Testis (tissue), 3 donors: ENCODE measurements around the gene DPP3. TPM values are rescaled to one million over a fixed set of nuclear protein-coding genes. Genes with fewer than 3 reads are reported as not detected.
"Not testable (repeated sequence)": the region's sequence is repeated elsewhere in the genome, so short reads cannot be mapped to it uniquely, and the experiment has no call there.

ENCODE experiments used
- DNase-seq: peaks from one replicate; pipeline ENCODE4 v3.0.0-alpha.2; 2019
- H3K27ac ChIP-seq, 2 donors: fragments of 200-600 bp; sonication (generic); one replicate each; pipeline ENCODE4 v1.5.1; 2019
- H3K27me3 ChIP-seq: fragments of 200-600 bp; sonication (generic); one replicate; pipeline ENCODE4 v1.5.1; 2019
- H3K36me3 ChIP-seq: fragments of 200-600 bp; sonication (generic); one replicate; pipeline ENCODE4 v1.5.1; 2017; ENCODE audit warnings: low read depth; ENCODE audit errors: missing control alignments
- H3K4me1 ChIP-seq: fragments of 200-600 bp; sonication (generic); one replicate; pipeline ENCODE4 v1.5.1; 2019
- H3K4me3 ChIP-seq, 2 donors: fragments of 200-600 bp; sonication (generic); one replicate each; pipeline ENCODE4 v1.5.1; 2017 to 2019
- H3K9me3 ChIP-seq: fragments of 200-600 bp; sonication (generic); one replicate; pipeline ENCODE4 v1.5.1; 2017
- POLR2A ChIP-seq: fragments of 450-650 bp; IDR thresholded peaks from one replicate; pipeline ENCODE4 v1.6.1; 2017; ENCODE audit warnings: antibody characterized with exemption, mild to moderate bottlenecking, moderate library complexity
- WGBS, 2 donors: methylation state at CpG; one replicate each; pipeline ENCODE4 v1.1.5; 2018; 5-methylcytosine and 5-hydroxymethylcytosine counted together
- intact Hi-C: fragments of 100-400 bp; cut with DNase I; formaldehyde crosslinking; loops from one replicate; pipeline ENCODE4 v1.15.1; 2023; ENCODE audit warnings: low total_unique reads
- polyA plus RNA-seq: library from polyadenylated mRNA; stranded (reverse); fragments of 350-450 nt; fragmentation: Illumina TruSeq; extraction: RNeasy Lipid Tissue Mini Kit (QIAGEN cat#74804); gene quantifications from one replicate; pipeline ENCODE4 v1.2.3, GENCODE V29; 2014; ENCODE audit warnings: low read depth, low replicate concordance; ENCODE audit not compliant: insufficient read depth
- total RNA-seq, 2 donors: library from RNA; depleted of rRNA; stranded (reverse); fragments of >200 nt; gene quantifications; one replicate each; pipeline ENCODE4 v1.2.3, GENCODE V29; 2016
- TF ChIP-seq, protein P1 (sequence below), 3 experiments: fragments of 450-650 bp in 2 of 3; fragments of 200-600 bp in 1 of 3; sonication (generic) in 1 of 3; IDR thresholded peaks; one replicate each; pipeline ENCODE4 v1.5.1; 2016 to 2019; ENCODE audit warnings: antibody characterized with exemption in 3 of 3, mild to moderate bottlenecking in 2 of 3, moderate library complexity in 1 of 3

Gene DPP3
- total and polyA plus RNA-seq, 3 donors from 2014 or later = 24.8 to 31.0 (median 29.3) TPM

DNA sequence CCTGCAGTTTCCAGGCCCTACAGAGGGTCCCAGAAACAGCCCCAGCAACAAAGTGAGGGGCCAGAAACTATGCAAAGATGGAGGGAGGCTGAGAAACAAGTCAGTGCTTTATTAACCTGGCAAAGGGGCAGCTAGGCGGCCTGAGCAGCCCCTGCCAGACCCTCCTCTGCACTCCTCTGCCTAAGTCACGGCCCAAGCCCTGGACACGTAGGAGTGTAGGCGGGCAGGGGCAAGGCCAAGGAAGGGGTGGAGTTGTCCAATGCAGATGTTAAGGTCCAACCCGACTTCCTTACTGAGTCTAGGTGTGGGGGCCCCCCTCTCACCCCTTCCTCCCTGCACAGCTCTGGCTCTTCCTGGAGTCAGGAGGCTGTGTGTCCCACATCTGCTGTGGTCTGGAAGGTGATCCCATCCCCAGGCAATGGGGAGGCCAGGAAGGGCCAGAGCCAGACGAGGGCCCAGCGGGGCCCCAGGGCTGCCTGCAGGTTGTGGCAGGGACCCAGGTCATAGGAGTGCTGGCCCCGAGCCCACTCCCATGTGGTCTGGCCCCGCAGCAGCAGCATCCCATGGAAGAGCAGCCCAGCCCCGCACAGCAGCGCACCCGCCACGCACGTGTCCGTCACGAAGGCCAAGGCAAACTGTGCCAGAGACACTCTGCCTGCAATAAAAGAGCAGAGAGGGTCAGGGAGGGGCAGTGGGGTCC lies 59.1 kb downstream of the DPP3 start:
- Histone ChIP-seq H3K36me3 (no peaks in the 10 kb centered on the region), H3K4me1 (peaks cover 5% of the 10 kb centered on the region), H3K4me3 (no peak overlapping the region), H3K27me3 (no peaks in the 10 kb centered on the region), H3K9me3 (no peaks in the 10 kb centered on the region), H3K27ac (no peak overlapping the region)
- DNase-seq = no peak
- WGBS, 2 donors = 78 to 80% methylated on average over 14 to 16 of the region's 16 CpGs
- intact Hi-C loops = no loop called here
- TF ChIP-seq, protein P1, sequence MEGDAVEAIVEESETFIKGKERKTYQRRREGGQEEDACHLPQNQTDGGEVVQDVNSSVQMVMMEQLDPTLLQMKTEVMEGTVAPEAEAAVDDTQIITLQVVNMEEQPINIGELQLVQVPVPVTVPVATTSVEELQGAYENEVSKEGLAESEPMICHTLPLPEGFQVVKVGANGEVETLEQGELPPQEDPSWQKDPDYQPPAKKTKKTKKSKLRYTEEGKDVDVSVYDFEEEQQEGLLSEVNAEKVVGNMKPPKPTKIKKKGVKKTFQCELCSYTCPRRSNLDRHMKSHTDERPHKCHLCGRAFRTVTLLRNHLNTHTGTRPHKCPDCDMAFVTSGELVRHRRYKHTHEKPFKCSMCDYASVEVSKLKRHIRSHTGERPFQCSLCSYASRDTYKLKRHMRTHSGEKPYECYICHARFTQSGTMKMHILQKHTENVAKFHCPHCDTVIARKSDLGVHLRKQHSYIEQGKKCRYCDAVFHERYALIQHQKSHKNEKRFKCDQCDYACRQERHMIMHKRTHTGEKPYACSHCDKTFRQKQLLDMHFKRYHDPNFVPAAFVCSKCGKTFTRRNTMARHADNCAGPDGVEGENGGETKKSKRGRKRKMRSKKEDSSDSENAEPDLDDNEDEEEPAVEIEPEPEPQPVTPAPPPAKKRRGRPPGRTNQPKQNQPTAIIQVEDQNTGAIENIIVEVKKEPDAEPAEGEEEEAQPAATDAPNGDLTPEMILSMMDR (IDR thresholded peaks at IDR 0.05) = no peak
- TF ChIP-seq POLR2A = no peak

DNA sequence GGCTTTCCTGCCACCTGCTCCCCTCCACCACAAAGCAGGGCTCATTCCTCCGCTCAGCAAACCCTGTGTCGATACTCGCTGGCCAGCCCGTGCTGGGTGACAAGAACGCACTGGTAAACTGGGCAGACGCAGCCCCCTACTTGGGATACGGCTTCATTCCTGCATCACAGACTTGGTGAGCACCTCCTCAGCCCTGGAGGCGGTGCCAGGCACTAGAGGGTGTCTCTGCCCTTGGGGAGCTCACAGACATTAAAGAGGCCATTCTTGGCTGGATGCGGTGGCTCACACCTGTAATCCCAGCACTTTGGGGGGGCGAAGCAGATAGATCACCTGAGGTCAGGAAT lies 59.6 kb downstream of the DPP3 start:
- Histone ChIP-seq H3K27ac (no peak overlapping the region), H3K36me3 (no peaks in the 10 kb centered on the region), H3K4me1 (peaks cover 5% of the 10 kb centered on the region), H3K9me3 (no peaks in the 10 kb centered on the region), H3K4me3 (no peak overlapping the region), H3K27me3 (no peaks in the 10 kb centered on the region)
- no peak for DNase-seq
- TF ChIP-seq POLR2A = no peak
- TF ChIP-seq, protein P1 (IDR thresholded peaks at IDR 0.05) = no peak
- intact Hi-C loops = no loop called here
- 89 to 96% methylated on average over 7 to 10 of the region's 10 CpGs for WGBS, 2 donors

DNA sequence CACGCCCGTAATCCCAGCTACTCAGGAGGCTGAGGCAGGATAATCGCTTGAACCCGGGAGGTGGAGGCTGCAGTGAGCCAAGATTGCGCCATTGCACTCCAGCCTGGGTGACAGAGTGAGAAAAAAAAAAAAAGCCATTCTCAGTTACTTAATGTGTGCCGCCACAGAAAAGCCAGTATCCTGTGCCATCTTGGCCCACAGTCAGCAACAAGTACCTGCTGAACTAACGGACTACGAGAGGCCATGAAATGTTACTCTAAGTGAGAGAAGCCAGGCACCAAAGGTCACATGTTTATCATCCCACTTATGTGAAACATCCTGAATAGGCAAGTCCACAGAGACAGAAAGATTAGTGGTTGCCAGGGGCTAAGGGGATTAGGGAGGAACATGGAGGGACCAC lies 60.4 kb downstream of the DPP3 start:
- H3K27ac ChIP-seq, H3K36me3 ChIP-seq, intact Hi-C loops, H3K27me3 ChIP-seq, H3K9me3 ChIP-seq, H3K4me3 ChIP-seq, DNase-seq: not testable (repeated sequence)
- H3K4me1 ChIP-seq = peaks cover 10% of the 10 kb centered on the region
- 93 to 97% methylated on average over 8 of the region's 8 CpGs for WGBS, 2 donors

DNA sequence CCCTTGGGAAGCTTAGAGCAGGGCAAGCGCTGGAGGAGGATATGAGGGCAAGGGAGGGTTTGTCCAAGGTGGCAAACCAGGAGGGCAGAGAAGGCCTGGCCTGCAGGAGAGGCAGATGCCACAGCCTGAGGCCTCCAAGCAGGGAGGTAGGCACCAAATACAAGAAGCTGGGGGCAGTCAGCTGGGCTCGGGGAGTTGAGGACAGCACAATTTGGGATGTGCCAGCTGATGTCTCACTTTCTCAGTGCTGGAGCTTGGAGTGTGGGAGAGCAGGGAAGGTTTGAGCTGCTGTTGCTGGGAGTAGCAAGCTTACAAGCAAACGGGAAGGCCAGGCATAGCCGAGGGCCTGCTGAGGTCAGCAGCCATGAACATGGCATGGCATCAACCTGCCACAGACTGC lies 61.7 kb downstream of the DPP3 start:
- TF ChIP-seq, protein P1 (IDR thresholded peaks at IDR 0.05) = no peak
- TF ChIP-seq POLR2A = no peak
- no peaks in the 10 kb centered on the region for H3K36me3 ChIP-seq
- H3K27me3 ChIP-seq = no peaks in the 10 kb centered on the region
- intact Hi-C loops = no loop called here
- 85 to 86% methylated on average over 3 to 4 of the region's 4 CpGs for WGBS, 2 donors
- peaks cover 18% of the 10 kb centered on the region for H3K4me1 ChIP-seq
- no peak overlapping the region for H3K4me3 ChIP-seq
- no peaks in the 10 kb centered on the region for H3K9me3 ChIP-seq
- H3K27ac ChIP-seq = no peak overlapping the region
- DNase-seq = no peak

DNA sequence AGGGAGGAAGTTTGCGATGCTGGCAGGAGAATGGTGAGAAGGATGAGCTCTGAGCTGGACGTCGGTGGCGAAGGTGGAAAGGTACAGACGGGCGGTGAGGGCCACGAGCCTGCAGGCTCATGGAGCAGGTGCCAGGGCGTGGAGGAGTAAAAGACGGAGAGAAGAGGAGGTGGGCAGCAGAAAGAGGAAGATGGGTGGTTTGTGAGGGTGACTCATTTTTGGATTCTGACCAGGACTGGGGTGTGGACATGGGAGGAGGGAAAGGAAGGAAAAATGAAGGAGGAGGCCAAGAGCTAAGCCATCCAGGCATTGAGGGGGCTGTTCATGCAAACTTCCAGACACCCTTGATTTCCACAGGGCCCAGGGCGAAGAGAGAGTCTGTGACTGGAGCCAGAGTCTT lies 62.1 kb downstream of the DPP3 start:
- Histone ChIP-seq H3K36me3 (no peaks in the 10 kb centered on the region), H3K4me3 (no peak overlapping the region), H3K9me3 (no peaks in the 10 kb centered on the region), H3K4me1 (peaks cover 18% of the 10 kb centered on the region), H3K27me3 (no peaks in the 10 kb centered on the region), H3K27ac (no peak overlapping the region)
- 90 to 91% methylated on average over 10 of the region's 10 CpGs for WGBS, 2 donors
- DNase-seq = no peak
- intact Hi-C loops = no loop called here
- TF ChIP-seq POLR2A = no peak
- TF ChIP-seq, protein P1 (IDR thresholded peaks at IDR 0.05) = no peak
